ENCODE results near the gene ANKRD63.

ANKRD63 gene

DNA sequence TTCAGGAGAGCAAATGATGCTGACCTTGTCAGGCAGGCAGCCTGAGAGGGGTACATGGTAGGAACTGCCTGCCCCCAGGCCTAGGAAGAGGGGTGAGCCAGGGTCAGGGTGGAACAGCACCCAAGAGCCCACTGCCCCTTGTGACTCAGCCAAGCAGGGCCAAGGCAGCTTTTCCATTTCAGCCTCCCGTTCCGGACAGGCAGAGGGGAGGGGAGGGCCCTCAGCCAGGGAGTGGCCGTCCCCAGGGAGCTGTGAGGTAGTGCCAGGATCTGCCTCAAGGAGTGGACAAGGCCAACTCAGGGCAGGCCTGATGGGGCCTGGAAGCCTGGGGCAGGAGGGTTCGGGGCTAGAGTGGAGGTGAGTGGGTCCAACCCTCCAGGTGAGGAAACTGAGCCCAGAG, 5.1 kb upstream of the ANKRD63 start:
- DNase-seq (ENCODE audit: low spot score): no peak
- Histone ChIP-seq H3K4me3 (ENCODE audit: low read length in 2 of 2) (no peak overlapping the region), H3K4me1 (ENCODE audit: control insufficient read depth in 2 of 2, insufficient read depth in 1 of 2, low read depth in 1 of 2, low read length in 2 of 2) (peaks cover 16 to 40% of the 10 kb centered on the region in 2 donors), H3K18ac (ENCODE audit: low read length) (peak overlapping the region; percentile 53), H3K36me3 (replicated peaks in 1 of 2; ENCODE audit: control insufficient read depth in 2 of 2, insufficient read depth in 2 of 2, low read length in 2 of 2) (no peaks in the 10 kb centered on the region), H3K27ac (replicated peaks; ENCODE audit: low read length) (no peak overlapping the region), H4K91ac (ENCODE audit: low read depth, low read length, poor library complexity) (no peak overlapping the region), H2BK12ac (ENCODE audit: low read length) (no peak overlapping the region), H2BK5ac (ENCODE audit: low read length) (peak overlapping the region; percentile 43), H2BK15ac (ENCODE audit: low read length) (peak overlapping the region; percentile 38), H3K14ac (ENCODE audit: low read length) (no peak overlapping the region), H3K4ac (ENCODE audit: low read length) (no peak overlapping the region), H3K9ac (ENCODE audit: low read depth, low read length, poor library complexity) (no peak overlapping the region), H2BK120ac (ENCODE audit: low read depth, low read length) (no peak overlapping the region), H4K8ac (ENCODE audit: low read depth, low read length) (no peak overlapping the region), H3K23ac (ENCODE audit: low read depth, low read length, poor library complexity) (no peak overlapping the region), H3K79me1 (ENCODE audit: low read depth, low read length) (no peaks in the 10 kb centered on the region), H3K9me3 (replicated peaks in 1 of 2; ENCODE audit: control insufficient read depth in 2 of 2, insufficient read depth in 1 of 2, low read depth in 1 of 2, low read length in 2 of 2) (peaks cover 0 to 3% of the 10 kb centered on the region in 2 donors), H3K4me2 (ENCODE audit: insufficient read depth, low read length, poor library complexity, severe bottlenecking) (no peak overlapping the region), H3K27me3 (ENCODE audit: control insufficient read depth in 3 of 3, insufficient read depth in 3 of 3, low read depth in 1 of 3, low read length in 3 of 3) (peaks cover 0 to 40% (median 11%) of the 10 kb centered on the region in 3 experiments), H2AK5ac (ENCODE audit: low read depth, low read length) (peak overlapping the region; percentile 64), H2AFZ (ENCODE audit: low read length) (no peak overlapping the region)
- no CpG with 5 or more reads among the region's 4 CpGs for WGBS, 2 donors (ENCODE audit: extremely low coverage in 2 of 2, insufficient read length in 2 of 2, insufficient replicate concordance in 1 of 2)

DNA sequence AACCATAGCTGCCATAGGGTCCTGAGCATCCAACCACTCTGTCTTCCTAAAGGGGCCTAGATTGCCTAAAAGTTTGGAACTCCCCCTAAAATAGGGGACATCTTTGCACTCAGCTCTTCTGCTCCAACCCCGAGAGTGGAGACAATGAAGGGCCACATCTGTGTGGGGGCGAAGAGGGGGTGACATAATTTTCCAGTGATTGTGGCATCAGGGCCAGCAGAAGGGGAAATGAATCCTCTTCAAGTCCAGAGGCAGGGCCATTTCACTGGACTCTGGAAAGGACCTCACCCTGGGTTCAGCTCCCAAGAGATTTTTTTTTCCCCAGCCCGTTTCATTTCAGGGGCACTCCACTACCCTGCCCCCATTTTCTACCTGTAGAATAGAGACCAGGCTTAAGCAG, 4.6 kb upstream of the ANKRD63 start:
- Histone ChIP-seq H3K4me3 (ENCODE audit: low read length in 2 of 2) (no peak overlapping the region), H3K4ac (ENCODE audit: low read length) (no peak overlapping the region), H3K4me2 (ENCODE audit: insufficient read depth, low read length, poor library complexity, severe bottlenecking) (no peak overlapping the region), H3K9ac (ENCODE audit: low read depth, low read length, poor library complexity) (no peak overlapping the region), H2AK5ac (ENCODE audit: low read depth, low read length) (no peak overlapping the region), H2BK15ac (ENCODE audit: low read length) (no peak overlapping the region), H3K4me1 (ENCODE audit: control insufficient read depth in 2 of 2, insufficient read depth in 1 of 2, low read depth in 1 of 2, low read length in 2 of 2) (peaks cover 16 to 37% of the 10 kb centered on the region in 2 donors), H4K8ac (ENCODE audit: low read depth, low read length) (no peak overlapping the region), H2BK5ac (ENCODE audit: low read length) (no peak overlapping the region), H3K18ac (ENCODE audit: low read length) (no peak overlapping the region), H3K14ac (ENCODE audit: low read length) (no peak overlapping the region), H2AFZ (ENCODE audit: low read length) (no peak overlapping the region), H3K9me3 (replicated peaks in 1 of 2; ENCODE audit: control insufficient read depth in 2 of 2, insufficient read depth in 1 of 2, low read depth in 1 of 2, low read length in 2 of 2) (peaks cover 0 to 3% of the 10 kb centered on the region in 2 donors), H3K36me3 (replicated peaks in 1 of 2; ENCODE audit: control insufficient read depth in 2 of 2, insufficient read depth in 2 of 2, low read length in 2 of 2) (no peaks in the 10 kb centered on the region), H3K79me1 (ENCODE audit: low read depth, low read length) (no peaks in the 10 kb centered on the region), H4K91ac (ENCODE audit: low read depth, low read length, poor library complexity) (no peak overlapping the region), H2BK120ac (ENCODE audit: low read depth, low read length) (no peak overlapping the region), H2BK12ac (ENCODE audit: low read length) (no peak overlapping the region), H3K23ac (ENCODE audit: low read depth, low read length, poor library complexity) (no peak overlapping the region), H3K27ac (replicated peaks; ENCODE audit: low read length) (no peak overlapping the region), H3K27me3 (ENCODE audit: control insufficient read depth in 3 of 3, insufficient read depth in 3 of 3, low read depth in 1 of 3, low read length in 3 of 3) (peaks cover 0 to 43% (median 15%) of the 10 kb centered on the region in 3 experiments)
- DNase-seq (ENCODE audit: low spot score): no peak
- WGBS, 2 donors (ENCODE audit: extremely low coverage in 2 of 2, insufficient read length in 2 of 2, insufficient replicate concordance in 1 of 2): no CpG with 5 or more reads among the region's 3 CpGs

- DNase-seq (ENCODE audit: low spot score): no peak
- Histone ChIP-seq H4K8ac (ENCODE audit: low read depth, low read length) (no peak overlapping the region), H3K4me2 (ENCODE audit: insufficient read depth, low read length, poor library complexity, severe bottlenecking) (no peak overlapping the region), H3K9me3 (replicated peaks in 1 of 2; ENCODE audit: control insufficient read depth in 2 of 2, insufficient read depth in 1 of 2, low read depth in 1 of 2, low read length in 2 of 2) (peaks cover 0 to 3% of the 10 kb centered on the region in 2 donors), H2BK5ac (ENCODE audit: low read length) (no peak overlapping the region), H2AK5ac (ENCODE audit: low read depth, low read length) (peak overlapping the region; percentile 41), H3K18ac (ENCODE audit: low read length) (peak overlapping the region; percentile 25), H3K79me1 (ENCODE audit: low read depth, low read length) (no peaks in the 10 kb centered on the region), H3K14ac (ENCODE audit: low read length) (no peak overlapping the region), H3K4me1 (ENCODE audit: control insufficient read depth in 2 of 2, insufficient read depth in 1 of 2, low read depth in 1 of 2, low read length in 2 of 2) (peaks cover 14 to 33% of the 10 kb centered on the region in 2 donors), H3K9ac (ENCODE audit: low read depth, low read length, poor library complexity) (no peak overlapping the region), H2BK120ac (ENCODE audit: low read depth, low read length) (no peak overlapping the region), H3K27me3 (ENCODE audit: control insufficient read depth in 3 of 3, insufficient read depth in 3 of 3, low read depth in 1 of 3, low read length in 3 of 3) (peaks cover 0 to 44% (median 22%) of the 10 kb centered on the region in 3 experiments), H2BK15ac (ENCODE audit: low read length) (peak overlapping the region; percentile 20), H2AFZ (ENCODE audit: low read length) (no peak overlapping the region), H3K23ac (ENCODE audit: low read depth, low read length, poor library complexity) (no peak overlapping the region), H3K27ac (replicated peaks; ENCODE audit: low read length) (no peak overlapping the region), H3K4ac (ENCODE audit: low read length) (no peak overlapping the region), H4K91ac (ENCODE audit: low read depth, low read length, poor library complexity) (no peak overlapping the region), H3K36me3 (replicated peaks in 1 of 2; ENCODE audit: control insufficient read depth in 2 of 2, insufficient read depth in 2 of 2, low read length in 2 of 2) (no peaks in the 10 kb centered on the region), H2BK12ac (ENCODE audit: low read length) (no peak overlapping the region), H3K4me3 (ENCODE audit: low read length in 2 of 2) (no peak overlapping the region)
- no CpG with 5 or more reads among the region's 7 CpGs for WGBS, 2 donors (ENCODE audit: extremely low coverage in 2 of 2, insufficient read length in 2 of 2, insufficient replicate concordance in 1 of 2)
These were observed 3.9 kb upstream of the ANKRD63 start for GRCh38 chr15:40286794-40287193.

DNA sequence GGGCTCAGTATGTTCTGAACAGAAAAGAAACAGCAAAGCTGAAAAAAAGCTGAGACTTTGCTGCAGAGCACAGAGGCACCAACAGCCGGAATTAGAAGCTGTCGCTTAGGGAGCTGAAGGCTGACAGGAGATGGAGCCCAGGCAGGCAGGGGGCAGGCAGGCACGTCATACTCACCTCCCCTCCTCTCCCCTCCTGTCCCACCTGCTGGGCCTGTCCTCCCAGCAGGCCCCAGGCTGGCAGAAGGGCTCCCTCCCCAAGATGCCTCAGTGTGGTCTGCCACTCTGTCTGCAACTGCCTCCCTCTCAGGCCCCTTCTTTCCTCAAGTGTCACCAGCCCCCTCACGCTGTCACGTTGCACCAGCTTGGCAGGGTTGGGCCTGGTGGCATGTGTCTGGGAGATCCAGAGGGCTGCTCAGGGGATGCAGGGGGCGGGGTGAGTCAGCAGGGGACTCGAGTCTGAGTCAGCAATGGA, 3.2 kb upstream of the ANKRD63 start:
- H3K4me3 ChIP-seq (ENCODE audit: low read length in 2 of 2): no peak overlapping the region
- no peak overlapping the region for H3K4me2 ChIP-seq (ENCODE audit: insufficient read depth, low read length, poor library complexity, severe bottlenecking)
- H3K4ac ChIP-seq (ENCODE audit: low read length): no peak overlapping the region
- no peak overlapping the region for H2BK12ac ChIP-seq (ENCODE audit: low read length)
- H2BK120ac ChIP-seq (ENCODE audit: low read depth, low read length): no peak overlapping the region
- no peak overlapping the region for H2BK5ac ChIP-seq (ENCODE audit: low read length)
- no peak overlapping the region for H3K23ac ChIP-seq (ENCODE audit: low read depth, low read length, poor library complexity)
- no peak overlapping the region for H2BK15ac ChIP-seq (ENCODE audit: low read length)
- H3K79me1 ChIP-seq (ENCODE audit: low read depth, low read length): no peaks in the 10 kb centered on the region
- no peak overlapping the region for H2AK5ac ChIP-seq (ENCODE audit: low read depth, low read length)
- H3K9me3 ChIP-seq (replicated peaks in 1 of 2; ENCODE audit: control insufficient read depth in 2 of 2, insufficient read depth in 1 of 2, low read depth in 1 of 2, low read length in 2 of 2): peaks cover 0 to 6% of the 10 kb centered on the region in 2 donors
- no peak overlapping the region for H3K14ac ChIP-seq (ENCODE audit: low read length)
- H3K27ac ChIP-seq (replicated peaks; ENCODE audit: low read length): no peak overlapping the region
- peak overlapping the region; percentile 79 for H3K18ac ChIP-seq (ENCODE audit: low read length)
- H3K4me1 ChIP-seq (ENCODE audit: control insufficient read depth in 2 of 2, insufficient read depth in 1 of 2, low read depth in 1 of 2, low read length in 2 of 2): peaks cover 14 to 33% of the 10 kb centered on the region in 2 donors
- H3K9ac ChIP-seq (ENCODE audit: low read depth, low read length, poor library complexity): no peak overlapping the region
- DNase-seq (ENCODE audit: low spot score): no peak
- no peak overlapping the region for H4K91ac ChIP-seq (ENCODE audit: low read depth, low read length, poor library complexity)
- no peaks in the 10 kb centered on the region for H3K36me3 ChIP-seq (replicated peaks in 1 of 2; ENCODE audit: control insufficient read depth in 2 of 2, insufficient read depth in 2 of 2, low read length in 2 of 2)
- peak overlapping the region; percentile 75 for H2AFZ ChIP-seq (ENCODE audit: low read length)
- H3K27me3 ChIP-seq (ENCODE audit: control insufficient read depth in 3 of 3, insufficient read depth in 3 of 3, low read depth in 1 of 3, low read length in 3 of 3): peaks cover 0 to 46% (median 29%) of the 10 kb centered on the region in 3 experiments
- WGBS, 2 donors (ENCODE audit: extremely low coverage in 2 of 2, insufficient read length in 2 of 2, insufficient replicate concordance in 1 of 2): no CpG with 5 or more reads among the region's 7 CpGs
- no peak overlapping the region for H4K8ac ChIP-seq (ENCODE audit: low read depth, low read length)
